GM18951 (cell line): ENCODE results near the gene SLC30A3.

ENCODE experiments used
- POLR2A ChIP-seq: IDR thresholded peaks from 4 replicates; pipeline ENCODE4 v1.6.1; 2011; ENCODE audit warnings: mild to moderate bottlenecking; ENCODE audit not compliant: insufficient read length, insufficient read depth; ENCODE audit errors: extremely low read depth
- in situ Hi-C: fragments of 300-500 bp; cut with MboI; formaldehyde crosslinking; loops from one replicate; pipeline ENCODE4 v1.12.0; 2022; ENCODE audit warnings: low sequenced_read_pairs, mixed read lengths, inconsistent platforms; ENCODE audit not compliant: unreplicated experiment

SLC30A3 gene

DNA sequence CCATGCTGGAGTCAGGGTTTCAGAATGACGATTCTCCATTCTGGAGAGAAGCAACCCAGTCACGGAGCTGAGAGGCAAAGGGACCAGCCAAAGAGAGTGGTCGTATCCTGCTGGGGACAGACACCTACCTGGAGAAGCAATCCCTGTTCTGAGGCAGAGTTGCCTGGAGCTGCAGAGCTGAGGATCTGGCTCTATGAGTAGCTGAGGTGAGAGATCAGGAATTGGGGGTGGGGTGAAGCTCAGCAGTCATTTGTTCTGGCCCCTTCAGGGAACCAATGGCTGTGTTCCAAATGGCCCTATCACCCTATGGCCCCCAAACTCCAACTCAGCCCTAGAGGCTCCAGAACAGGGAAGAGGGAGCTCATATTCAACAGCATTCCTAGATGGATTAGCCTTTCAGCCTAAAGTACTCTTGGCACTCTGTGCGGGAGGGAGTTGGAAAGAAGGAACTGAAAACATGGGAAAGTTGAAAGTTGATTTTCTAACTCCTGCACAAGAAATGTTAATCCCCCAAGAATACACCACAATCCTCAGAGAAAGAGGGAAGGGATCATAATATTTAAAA is 54.3 kb downstream of the SLC30A3 start:
- in situ Hi-C loops: no loop called here
- no peak for TF ChIP-seq POLR2A

DNA sequence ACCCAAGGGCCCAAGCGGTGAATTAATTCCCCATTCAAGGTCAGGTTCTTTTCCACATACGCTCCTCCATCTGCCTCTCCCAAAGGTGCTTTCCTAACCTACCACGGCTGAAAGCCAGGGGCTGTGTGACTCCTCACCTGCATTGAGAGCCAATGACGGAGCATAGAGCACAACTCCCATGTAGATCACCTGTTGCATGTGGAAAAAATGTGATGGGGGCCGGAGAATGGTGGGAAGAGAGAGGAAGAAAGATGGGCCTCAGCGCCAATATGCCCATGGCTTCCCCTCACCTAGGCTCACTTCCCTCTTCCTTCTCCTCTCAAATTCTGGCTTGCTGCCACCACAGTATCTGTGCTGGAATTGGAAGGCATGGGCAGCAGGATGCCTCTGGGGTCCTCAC is 56.5 kb downstream of the SLC30A3 start:
- no peak for TF ChIP-seq POLR2A
- in situ Hi-C loops: no loop called here

DNA sequence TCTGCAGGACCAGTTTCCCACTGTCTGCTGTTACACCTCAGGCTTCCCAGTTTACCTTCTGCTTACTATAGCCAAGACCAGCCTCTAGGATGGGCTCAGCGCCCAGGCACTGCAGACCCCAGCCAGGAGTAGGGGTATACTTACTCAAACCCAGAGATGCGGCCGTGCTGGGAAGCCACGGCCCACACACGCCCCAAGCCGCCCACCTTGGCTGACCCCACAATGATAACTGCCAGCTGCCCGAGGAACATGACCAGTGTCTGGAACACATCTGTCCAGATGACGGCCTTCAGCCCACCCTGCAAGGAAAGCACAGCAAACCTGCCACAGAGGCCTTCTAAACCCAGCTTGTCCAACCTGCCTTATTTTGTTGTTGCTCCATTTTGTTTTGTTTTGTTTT is 57.6 kb downstream of the SLC30A3 start:
- in situ Hi-C loops: no loop called here
- no peak for TF ChIP-seq POLR2A

DNA sequence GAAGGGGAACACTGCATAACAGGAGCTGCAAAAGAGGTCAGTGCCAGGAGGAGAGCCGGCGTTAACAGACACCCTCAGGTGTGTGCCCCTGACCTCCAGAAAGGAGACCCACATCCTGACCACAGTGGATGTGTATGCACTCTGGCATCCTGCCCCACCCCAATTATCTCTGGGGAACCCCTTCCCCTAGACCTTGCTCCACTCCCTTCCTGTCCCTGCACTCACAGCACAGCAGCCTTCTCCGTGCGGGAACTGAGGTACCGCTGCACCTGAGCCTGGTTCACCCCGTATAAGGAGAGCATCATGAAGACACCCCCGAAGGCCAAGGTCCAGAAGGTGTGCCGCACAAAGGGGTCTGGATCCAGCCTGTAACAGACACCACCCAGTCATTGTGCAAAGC is 58.3 kb downstream of the SLC30A3 start:
- no peak for TF ChIP-seq POLR2A
- in situ Hi-C loops: no loop called here

DNA sequence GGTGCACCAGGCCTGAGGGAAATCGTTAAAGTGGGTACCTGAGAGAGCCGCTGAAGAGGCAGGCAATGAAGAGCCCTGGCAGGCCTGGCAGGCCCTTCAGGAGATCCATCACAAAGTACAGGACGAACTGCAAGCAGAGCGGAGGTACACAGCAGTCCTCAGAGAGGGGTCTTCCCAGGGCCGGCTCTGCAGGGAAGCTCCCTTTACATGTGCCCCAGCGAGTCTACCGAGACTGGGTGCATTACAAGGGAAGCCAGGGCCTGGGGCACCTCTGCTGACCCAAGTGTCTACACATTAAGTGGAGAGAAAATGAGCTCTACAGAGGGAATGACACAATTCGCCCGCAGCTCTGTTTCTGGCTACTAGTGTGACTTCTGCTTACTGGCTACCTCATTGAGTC is 59.1 kb downstream of the SLC30A3 start:
- in situ Hi-C loops: no loop called here
- no peak for TF ChIP-seq POLR2A
